ENCODE measurements around the gene PHTF2. TPM values are rescaled to one million over a fixed set of nuclear protein-coding genes. Genes with fewer than 3 reads are reported as not detected.
"Not testable (repeated sequence)": the region's sequence is repeated elsewhere in the genome, so short reads cannot be mapped to it uniquely, and the experiment has no call there.

Gene PHTF2
- total RNA-seq, 1 donor from 2014 or later = 22.1 TPM

DNA sequence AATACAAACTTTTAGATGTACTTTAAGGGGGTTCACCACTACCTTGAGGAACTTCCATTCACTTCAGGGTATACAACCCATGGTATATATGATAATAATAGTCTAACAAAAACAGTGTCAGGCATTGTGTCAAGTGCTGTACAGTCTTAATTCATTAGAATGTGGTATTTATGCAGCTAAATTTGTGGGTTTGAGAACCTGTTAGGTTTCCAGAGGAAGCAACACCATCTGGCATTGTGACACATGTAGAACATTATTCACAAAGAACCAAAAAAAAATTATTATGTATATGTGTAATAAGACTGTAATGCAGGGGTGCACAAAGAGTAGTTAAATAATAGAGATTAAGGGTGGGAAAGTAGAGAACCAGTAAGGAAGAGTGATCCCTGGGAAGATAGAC is 26.7 kb upstream of the PHTF2 start:
- H3K36me3 ChIP-seq = peaks cover 68% of the 10 kb centered on the region
- intact Hi-C loops (cut with micrococcal nuclease) = no loop called here

GRCh38 chr7:77778535-77778934 is 20.0 kb upstream of the PHTF2 start:
- no peak overlapping the region for H3K4me3 ChIP-seq
- intact Hi-C loops (cut with micrococcal nuclease) = no loop called here
- H3K9me3 ChIP-seq (replicated peaks) = peaks cover 14% of the 10 kb centered on the region
- H3K36me3 ChIP-seq = peaks cover 74% of the 10 kb centered on the region
- H3K27me3 ChIP-seq (ENCODE audit: low read depth) = no peaks in the 10 kb centered on the region
- no peak overlapping the region for H3K27ac ChIP-seq (replicated peaks)
- TF ChIP-seq, protein P1, sequence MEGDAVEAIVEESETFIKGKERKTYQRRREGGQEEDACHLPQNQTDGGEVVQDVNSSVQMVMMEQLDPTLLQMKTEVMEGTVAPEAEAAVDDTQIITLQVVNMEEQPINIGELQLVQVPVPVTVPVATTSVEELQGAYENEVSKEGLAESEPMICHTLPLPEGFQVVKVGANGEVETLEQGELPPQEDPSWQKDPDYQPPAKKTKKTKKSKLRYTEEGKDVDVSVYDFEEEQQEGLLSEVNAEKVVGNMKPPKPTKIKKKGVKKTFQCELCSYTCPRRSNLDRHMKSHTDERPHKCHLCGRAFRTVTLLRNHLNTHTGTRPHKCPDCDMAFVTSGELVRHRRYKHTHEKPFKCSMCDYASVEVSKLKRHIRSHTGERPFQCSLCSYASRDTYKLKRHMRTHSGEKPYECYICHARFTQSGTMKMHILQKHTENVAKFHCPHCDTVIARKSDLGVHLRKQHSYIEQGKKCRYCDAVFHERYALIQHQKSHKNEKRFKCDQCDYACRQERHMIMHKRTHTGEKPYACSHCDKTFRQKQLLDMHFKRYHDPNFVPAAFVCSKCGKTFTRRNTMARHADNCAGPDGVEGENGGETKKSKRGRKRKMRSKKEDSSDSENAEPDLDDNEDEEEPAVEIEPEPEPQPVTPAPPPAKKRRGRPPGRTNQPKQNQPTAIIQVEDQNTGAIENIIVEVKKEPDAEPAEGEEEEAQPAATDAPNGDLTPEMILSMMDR (IDR thresholded peaks at IDR 0.05; ENCODE audit: borderline replicate concordance) = no peak
- peaks cover 6% of the 10 kb centered on the region for H3K4me1 ChIP-seq
- no peak for DNase-seq

More for the DNA sequence above, 26.7 kb upstream of the PHTF2 start:
- no peak for DNase-seq
- no peak overlapping the region for H3K4me3 ChIP-seq
- H3K4me1 ChIP-seq = no peaks in the 10 kb centered on the region
- TF ChIP-seq, protein P1 (IDR thresholded peaks at IDR 0.05; ENCODE audit: borderline replicate concordance) = no peak
- peaks cover 9% of the 10 kb centered on the region for H3K9me3 ChIP-seq (replicated peaks)
- no peak overlapping the region for H3K27ac ChIP-seq (replicated peaks)
- no peaks in the 10 kb centered on the region for H3K27me3 ChIP-seq (ENCODE audit: low read depth)

DNA sequence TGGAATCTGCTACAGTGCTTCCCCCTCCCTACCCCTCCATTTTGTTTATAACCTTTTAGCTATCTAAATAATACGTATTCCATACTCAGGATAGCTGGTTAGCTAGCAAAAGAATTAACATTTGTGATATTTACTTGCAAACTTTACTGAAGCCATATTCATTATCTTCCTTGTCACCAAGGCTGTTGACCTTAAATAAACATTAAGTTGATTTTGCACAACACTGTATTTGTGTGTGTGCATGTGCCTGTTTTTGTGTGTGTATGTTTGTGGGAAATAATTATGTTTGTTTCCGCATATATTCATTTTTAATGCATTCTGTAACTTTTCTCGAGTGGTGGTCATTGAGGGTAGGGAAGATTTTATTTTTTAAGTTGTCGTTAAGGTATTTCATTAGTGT is 16.2 kb upstream of the PHTF2 start:
- H3K27ac ChIP-seq (replicated peaks) = no peak overlapping the region
- no peak for DNase-seq
- intact Hi-C loops (cut with micrococcal nuclease) = no loop called here
- H3K27me3 ChIP-seq (ENCODE audit: low read depth) = no peaks in the 10 kb centered on the region
- H3K36me3 ChIP-seq = peaks cover 37% of the 10 kb centered on the region
- no peak overlapping the region for H3K4me3 ChIP-seq
- TF ChIP-seq, protein P1 (IDR thresholded peaks at IDR 0.05; ENCODE audit: borderline replicate concordance) = no peak
- H3K4me1 ChIP-seq = peaks cover 10% of the 10 kb centered on the region
- H3K9me3 ChIP-seq (replicated peaks) = no peaks in the 10 kb centered on the region

- peaks cover 10% of the 10 kb centered on the region for H3K4me1 ChIP-seq
- intact Hi-C loops (cut with micrococcal nuclease) = no loop called here
- H3K27ac ChIP-seq (replicated peaks) = no peak overlapping the region
- no peaks in the 10 kb centered on the region for H3K27me3 ChIP-seq (ENCODE audit: low read depth)
- no peak for DNase-seq
- H3K36me3 ChIP-seq = peaks cover 36% of the 10 kb centered on the region
- no peaks in the 10 kb centered on the region for H3K9me3 ChIP-seq (replicated peaks)
- TF ChIP-seq, protein P1 (IDR thresholded peaks at IDR 0.05; ENCODE audit: borderline replicate concordance) = no peak
- H3K4me3 ChIP-seq = no peak overlapping the region
Observed at GRCh38 chr7:77783111-77783510, 15.5 kb upstream of the PHTF2 start.

- H3K9me3 ChIP-seq (replicated peaks) = no peaks in the 10 kb centered on the region
- H3K4me3 ChIP-seq = no peak overlapping the region
- TF ChIP-seq, protein P1 (IDR thresholded peaks at IDR 0.05; ENCODE audit: borderline replicate concordance) = no peak
- DNase-seq = no peak
- peaks cover 32% of the 10 kb centered on the region for H3K36me3 ChIP-seq
- H3K27me3 ChIP-seq (ENCODE audit: low read depth) = no peaks in the 10 kb centered on the region
- H3K27ac ChIP-seq (replicated peaks) = no peak overlapping the region
- H3K4me1 ChIP-seq = peaks cover 10% of the 10 kb centered on the region
- intact Hi-C loops (cut with micrococcal nuclease) = no loop called here
Observed at GRCh38 chr7:77783545-77783944, 15.0 kb upstream of the PHTF2 start.

GRCh38 chr7:77784426-77784825 is 14.1 kb upstream of the PHTF2 start:
- peaks cover 10% of the 10 kb centered on the region for H3K4me1 ChIP-seq
- H3K4me3 ChIP-seq; intact Hi-C loops (cut with micrococcal nuclease); H3K27ac ChIP-seq (replicated peaks); H3K27me3 ChIP-seq (ENCODE audit: low read depth); DNase-seq; H3K9me3 ChIP-seq (replicated peaks): not testable (repeated sequence)
- H3K36me3 ChIP-seq = peaks cover 23% of the 10 kb centered on the region

Measured in left ventricle myocardium inferior (tissue), 1 donor.